Glutamatergic neuron (in vitro differentiated cells): ENCODE measurements around the gene APOBEC3H. TPM values are rescaled to one million over a fixed set of nuclear protein-coding genes. Genes with fewer than 3 reads are reported as not detected.

Source experiments
- DNase-seq: peaks from one replicate; pipeline ENCODE4 v3.0.0; 2022
- H3K27ac Mint-ChIP-seq: one replicate; pipeline ENCODE4 v1.8.0; 2020; ENCODE audit warnings: mild to moderate bottlenecking, mixed read lengths, inconsistent platforms; ENCODE audit not compliant: unreplicated experiment
- H3K27me3 Mint-ChIP-seq: one replicate; pipeline ENCODE4 v1.8.0; 2020; ENCODE audit warnings: mild to moderate bottlenecking, moderate library complexity, mixed read lengths, inconsistent platforms; ENCODE audit not compliant: unreplicated experiment
- H3K36me3 Mint-ChIP-seq: one replicate; pipeline ENCODE4 v1.8.0; 2020; ENCODE audit warnings: mild to moderate bottlenecking, mixed read lengths, inconsistent platforms; ENCODE audit not compliant: unreplicated experiment
- H3K4me1 Mint-ChIP-seq: one replicate; pipeline ENCODE4 v1.8.0; 2020; ENCODE audit warnings: mild to moderate bottlenecking, low read depth, mixed read lengths, inconsistent platforms; ENCODE audit not compliant: unreplicated experiment
- H3K4me3 Mint-ChIP-seq: one replicate; pipeline ENCODE4 v1.8.0; 2020; ENCODE audit warnings: mild to moderate bottlenecking, mixed read lengths, inconsistent platforms; ENCODE audit not compliant: unreplicated experiment
- H3K9me3 Mint-ChIP-seq: one replicate; pipeline ENCODE4 v1.8.0; 2020; ENCODE audit warnings: mild to moderate bottlenecking, moderate library complexity, mixed read lengths, inconsistent platforms; ENCODE audit not compliant: unreplicated experiment
- CTCF ChIP-seq: fragments of 200-600 bp; sonication (generic); IDR thresholded peaks from one replicate; pipeline ENCODE4 v1.5.0; 2021; ENCODE audit not compliant: partially characterized antibody, unreplicated experiment
- total RNA-seq: library from RNA; stranded (reverse); fragmentation: NEBNext Ultra II Directional; extraction: Animal tissue kit (Norgen Biotek cat#: 25700); gene quantifications from one replicate; pipeline ENCODE4 v1.2.1, GENCODE V29; 2021; ENCODE audit not compliant: unreplicated experiment

Gene APOBEC3H
- total RNA-seq, 1 donor from 2014 or later: not detected

DNA sequence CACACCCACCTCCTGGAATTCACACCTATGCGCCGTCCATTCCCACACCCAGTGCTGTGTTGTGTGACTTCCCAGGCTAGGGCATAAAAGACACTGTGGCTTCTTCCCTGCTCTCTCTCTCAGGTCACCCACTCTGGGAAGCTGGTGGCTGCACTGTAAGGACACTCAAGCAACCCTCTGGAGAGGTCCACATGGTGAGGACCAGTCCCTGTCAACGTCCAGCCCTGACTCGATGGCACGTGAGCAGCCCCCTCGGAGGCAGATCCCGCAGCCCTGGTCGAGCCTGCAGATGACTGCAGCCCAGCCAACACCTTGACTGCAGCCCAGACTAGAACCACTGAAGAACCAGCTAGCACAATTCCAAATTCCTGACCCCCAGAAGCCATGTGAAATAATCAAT, 39.3 kb downstream of the APOBEC3H start:
- H3K4me3 Mint-ChIP-seq: no peak overlapping the region
- H3K27ac Mint-ChIP-seq: no peak overlapping the region
- no peak for TF ChIP-seq CTCF
- no peak for DNase-seq
- H3K27me3 Mint-ChIP-seq: peaks cover 4% of the 10 kb centered on the region
- peaks cover 6% of the 10 kb centered on the region for H3K4me1 Mint-ChIP-seq
- no peaks in the 10 kb centered on the region for H3K36me3 Mint-ChIP-seq
- no peaks in the 10 kb centered on the region for H3K9me3 Mint-ChIP-seq

- Mint-ChIP-seq H3K4me1 (no peaks in the 10 kb centered on the region), H3K9me3 (no peaks in the 10 kb centered on the region), H3K36me3 (no peaks in the 10 kb centered on the region), H3K27ac (no peak overlapping the region), H3K27me3 (peaks cover 2% of the 10 kb centered on the region), H3K4me3 (no peak overlapping the region)
- DNase-seq: no peak
- TF ChIP-seq CTCF: no peak
Observed at GRCh38 chr22:39138357-39138997, 41.4 kb downstream of the APOBEC3H start.

GRCh38 chr22:39139933-39140332, 42.9 kb downstream of the APOBEC3H start:
- no peak for DNase-seq
- Mint-ChIP-seq H3K9me3 (peaks cover 2% of the 10 kb centered on the region), H3K27me3 (peaks cover 2% of the 10 kb centered on the region), H3K36me3 (no peaks in the 10 kb centered on the region), H3K4me1 (no peaks in the 10 kb centered on the region), H3K4me3 (no peak overlapping the region), H3K27ac (no peak overlapping the region)
- no peak for TF ChIP-seq CTCF

- Mint-ChIP-seq H3K36me3 (no peaks in the 10 kb centered on the region), H3K27me3 (peaks cover 2% of the 10 kb centered on the region), H3K9me3 (peaks cover 4% of the 10 kb centered on the region), H3K4me3 (no peak overlapping the region), H3K4me1 (no peaks in the 10 kb centered on the region), H3K27ac (no peak overlapping the region)
- DNase-seq: no peak
- no peak for TF ChIP-seq CTCF
Observed at GRCh38 chr22:39142088-39142680, 45.1 kb downstream of the APOBEC3H start.

GRCh38 chr22:39144101-39144767, 47.2 kb downstream of the APOBEC3H start:
- Mint-ChIP-seq H3K4me3 (peak overlapping the region; percentile 42), H3K9me3 (peaks cover 4% of the 10 kb centered on the region)

More at GRCh38 chr22:39144101-39144767, 47.2 kb downstream of the APOBEC3H start:
- no peaks in the 10 kb centered on the region for H3K36me3 Mint-ChIP-seq
- no peaks in the 10 kb centered on the region for H3K4me1 Mint-ChIP-seq
- no peak for DNase-seq
- TF ChIP-seq CTCF: no peak
- no peak overlapping the region for H3K27ac Mint-ChIP-seq
- peaks cover 2% of the 10 kb centered on the region for H3K27me3 Mint-ChIP-seq
